Fibroblast of the aortic adventitia (primary cell): ENCODE measurements around the gene ATP7B. TPM values are rescaled to one million over a fixed set of nuclear protein-coding genes. Genes with fewer than 3 reads are reported as not detected.

Experiments
- DNase-seq: peaks from one replicate; pipeline ENCODE4 v3.0.0-alpha.2; 2010; ENCODE audit warnings: low read depth
- H3K4me3 ChIP-seq: 2 replicates; pipeline ENCODE4 v1.5.1; 2011; ENCODE audit warnings: low read depth, mild to moderate bottlenecking, control low read depth, low read length, moderate library complexity
- total RNA-seq: library from RNA; depleted of rRNA; stranded (reverse); fragments of >200 nt; gene quantifications from 2 replicates; pipeline ENCODE4 v1.2.3, GENCODE V29; 2012; ENCODE audit warnings: low replicate concordance
- TF ChIP-seq, protein P1 (sequence below): IDR thresholded peaks from 2 replicates; pipeline ENCODE4 v1.5.1; 2011; ENCODE audit warnings: mild to moderate bottlenecking, low read length, control low read depth, inconsistent platforms; ENCODE audit not compliant: insufficient read depth

ATP7B gene
- total RNA-seq, 1 donor, result 1.5 TPM

DNA sequence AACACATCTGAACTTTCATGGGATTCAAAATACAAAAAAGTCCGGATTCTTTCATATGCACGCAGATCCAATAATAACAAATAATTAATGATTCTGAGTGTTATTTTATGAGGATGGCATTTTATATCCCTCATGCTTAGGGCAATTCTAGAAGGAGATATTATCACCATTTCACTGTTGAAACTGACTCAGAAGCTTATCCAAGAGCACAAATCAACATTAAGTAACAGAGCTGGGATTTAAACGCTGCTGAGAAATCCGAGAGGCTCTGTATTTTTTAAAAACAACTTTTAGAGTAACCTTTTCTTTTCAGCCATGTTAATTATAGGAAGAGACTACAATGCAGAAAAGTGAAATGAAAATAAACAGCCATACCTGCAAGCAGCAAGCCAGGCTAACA lies 30.3 kb downstream of the ATP7B start:
- TF ChIP-seq, protein P1, sequence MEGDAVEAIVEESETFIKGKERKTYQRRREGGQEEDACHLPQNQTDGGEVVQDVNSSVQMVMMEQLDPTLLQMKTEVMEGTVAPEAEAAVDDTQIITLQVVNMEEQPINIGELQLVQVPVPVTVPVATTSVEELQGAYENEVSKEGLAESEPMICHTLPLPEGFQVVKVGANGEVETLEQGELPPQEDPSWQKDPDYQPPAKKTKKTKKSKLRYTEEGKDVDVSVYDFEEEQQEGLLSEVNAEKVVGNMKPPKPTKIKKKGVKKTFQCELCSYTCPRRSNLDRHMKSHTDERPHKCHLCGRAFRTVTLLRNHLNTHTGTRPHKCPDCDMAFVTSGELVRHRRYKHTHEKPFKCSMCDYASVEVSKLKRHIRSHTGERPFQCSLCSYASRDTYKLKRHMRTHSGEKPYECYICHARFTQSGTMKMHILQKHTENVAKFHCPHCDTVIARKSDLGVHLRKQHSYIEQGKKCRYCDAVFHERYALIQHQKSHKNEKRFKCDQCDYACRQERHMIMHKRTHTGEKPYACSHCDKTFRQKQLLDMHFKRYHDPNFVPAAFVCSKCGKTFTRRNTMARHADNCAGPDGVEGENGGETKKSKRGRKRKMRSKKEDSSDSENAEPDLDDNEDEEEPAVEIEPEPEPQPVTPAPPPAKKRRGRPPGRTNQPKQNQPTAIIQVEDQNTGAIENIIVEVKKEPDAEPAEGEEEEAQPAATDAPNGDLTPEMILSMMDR, result no peak
- DNase-seq, result no peak
- no peak overlapping the region for H3K4me3 ChIP-seq

DNA sequence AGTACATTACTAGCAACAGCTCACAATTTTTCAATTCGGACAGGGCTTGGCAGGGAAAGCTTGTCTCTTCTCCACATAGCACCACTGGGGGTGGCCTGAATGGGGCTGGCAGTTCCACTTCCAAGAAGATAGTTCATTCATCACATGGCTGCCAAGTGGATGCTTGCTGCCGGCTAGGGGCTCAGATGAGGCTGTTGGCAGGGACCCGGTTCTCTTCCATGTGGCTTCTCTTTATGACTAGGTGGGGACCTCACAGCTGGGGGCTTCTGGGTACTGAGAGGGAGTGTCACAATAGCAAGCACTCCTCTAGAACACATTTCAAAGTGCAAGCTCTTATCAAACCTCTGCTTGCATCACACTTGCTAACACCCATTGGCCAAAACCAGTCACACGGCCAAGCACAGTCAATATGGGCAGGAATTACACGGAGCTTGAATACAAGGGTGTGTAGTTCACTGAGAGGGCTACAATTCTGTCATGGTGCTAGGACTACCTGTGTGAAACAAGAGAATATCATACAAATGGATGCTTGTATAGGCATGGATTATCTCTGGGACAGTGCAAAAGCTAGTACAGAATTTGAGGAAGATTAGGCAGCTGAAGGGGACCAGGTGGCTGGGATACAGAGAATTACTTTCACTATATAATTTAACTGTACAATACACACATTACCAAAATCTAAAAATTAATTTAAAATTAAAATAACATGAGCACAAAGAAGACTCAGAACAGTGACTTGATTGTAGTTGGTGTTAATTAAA lies 32.3 kb downstream of the ATP7B start:
- no peak overlapping the region for H3K4me3 ChIP-seq
- TF ChIP-seq, protein P1, result no peak
- DNase-seq, result no peak

DNA sequence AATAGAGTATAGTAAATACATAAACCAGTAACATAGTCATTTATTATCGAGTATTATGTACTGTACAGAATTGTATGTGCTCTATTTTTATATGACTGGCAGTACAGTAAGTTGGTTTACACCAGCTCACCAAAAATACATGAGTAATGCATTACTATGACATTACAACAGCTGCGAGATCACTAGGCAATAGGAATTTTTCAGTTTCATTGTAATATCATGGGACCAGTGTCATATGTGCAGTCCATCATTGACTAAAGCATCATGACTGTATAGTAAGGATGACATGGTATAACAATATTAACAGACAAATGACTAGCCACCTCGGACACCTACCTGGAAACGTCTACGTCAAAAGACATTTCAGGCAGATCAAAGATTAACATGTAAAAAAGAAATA lies 33.6 kb downstream of the ATP7B start:
- no peak for DNase-seq
- TF ChIP-seq, protein P1, result no peak
- H3K4me3 ChIP-seq, result no peak overlapping the region

DNA sequence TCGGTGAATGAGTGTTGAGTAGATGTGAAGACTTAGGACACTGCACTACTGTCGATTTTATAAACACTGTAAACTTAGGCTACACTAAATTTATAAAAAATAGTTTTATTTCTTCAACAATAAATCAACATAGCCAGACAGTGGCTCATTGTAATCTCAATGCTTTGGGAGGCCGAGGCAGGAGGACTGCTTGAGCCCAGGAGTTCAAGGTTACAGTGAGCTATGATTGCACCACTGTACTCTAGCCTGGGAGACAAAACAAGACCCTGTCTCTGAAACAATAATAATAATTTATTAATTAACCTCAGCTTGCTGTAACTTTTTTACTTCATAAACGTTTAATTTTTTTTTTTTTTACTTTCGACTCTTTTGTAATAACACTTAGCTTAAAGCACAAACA lies 34.4 kb downstream of the ATP7B start:
- DNase-seq, result no peak
- no peak overlapping the region for H3K4me3 ChIP-seq
- TF ChIP-seq, protein P1, result no peak

DNA sequence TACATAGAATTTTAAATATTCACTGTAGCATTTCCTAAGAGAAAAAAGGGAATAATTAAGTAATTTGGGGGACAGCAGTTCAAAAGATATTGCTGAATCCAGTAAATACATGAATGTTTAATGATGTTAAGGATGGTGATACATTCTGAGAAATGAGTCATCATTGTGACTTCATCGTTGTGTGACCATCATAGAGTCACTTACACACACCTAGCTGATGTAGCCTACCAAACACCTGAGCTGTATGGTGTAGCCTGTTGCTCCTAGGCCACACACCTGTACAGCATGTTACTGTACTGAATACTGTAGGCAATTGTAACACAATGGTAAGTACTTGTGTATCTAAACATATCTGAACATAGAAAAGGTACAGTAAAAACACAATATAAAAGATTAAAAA lies 34.8 kb downstream of the ATP7B start:
- DNase-seq, result no peak
- TF ChIP-seq, protein P1, result no peak
- no peak overlapping the region for H3K4me3 ChIP-seq

DNA sequence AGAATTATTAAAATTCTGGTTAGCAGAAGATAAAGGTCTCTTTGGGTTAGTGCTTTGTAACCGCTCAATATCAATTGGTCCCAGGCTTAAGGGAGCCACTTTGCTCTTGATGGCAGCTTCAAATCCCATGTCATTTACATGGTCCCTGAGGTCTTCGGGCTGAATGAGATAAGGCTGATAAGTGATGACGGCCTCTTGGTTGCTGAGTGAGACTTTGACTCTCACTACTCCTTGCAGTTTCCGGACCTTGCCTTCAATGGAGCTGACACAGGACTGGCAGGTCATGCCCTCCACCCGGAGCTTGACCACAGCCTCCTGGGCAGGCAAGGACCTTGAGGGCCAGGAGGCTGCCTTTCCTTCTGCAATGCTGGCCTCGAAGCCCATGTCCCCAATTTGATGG lies 36.8 kb downstream of the ATP7B start:
- H3K4me3 ChIP-seq, result no peak overlapping the region
- DNase-seq, result no peak
- TF ChIP-seq, protein P1, result no peak
